AG08396 (cell line): ENCODE measurements around the gene ECPAS.
A peak's percentile ranks its signal among the peaks of the same experiment; 100 is the strongest.
"Not testable (repeated sequence)": the region's sequence is repeated elsewhere in the genome, so short reads cannot be mapped to it uniquely, and the experiment has no call there.

Experiments
- DNase-seq: peaks from one replicate; pipeline ENCODE4 v3.0.0; 2012; ENCODE audit warnings: low spot score, mixed read lengths

Gene ECPAS, protein sequence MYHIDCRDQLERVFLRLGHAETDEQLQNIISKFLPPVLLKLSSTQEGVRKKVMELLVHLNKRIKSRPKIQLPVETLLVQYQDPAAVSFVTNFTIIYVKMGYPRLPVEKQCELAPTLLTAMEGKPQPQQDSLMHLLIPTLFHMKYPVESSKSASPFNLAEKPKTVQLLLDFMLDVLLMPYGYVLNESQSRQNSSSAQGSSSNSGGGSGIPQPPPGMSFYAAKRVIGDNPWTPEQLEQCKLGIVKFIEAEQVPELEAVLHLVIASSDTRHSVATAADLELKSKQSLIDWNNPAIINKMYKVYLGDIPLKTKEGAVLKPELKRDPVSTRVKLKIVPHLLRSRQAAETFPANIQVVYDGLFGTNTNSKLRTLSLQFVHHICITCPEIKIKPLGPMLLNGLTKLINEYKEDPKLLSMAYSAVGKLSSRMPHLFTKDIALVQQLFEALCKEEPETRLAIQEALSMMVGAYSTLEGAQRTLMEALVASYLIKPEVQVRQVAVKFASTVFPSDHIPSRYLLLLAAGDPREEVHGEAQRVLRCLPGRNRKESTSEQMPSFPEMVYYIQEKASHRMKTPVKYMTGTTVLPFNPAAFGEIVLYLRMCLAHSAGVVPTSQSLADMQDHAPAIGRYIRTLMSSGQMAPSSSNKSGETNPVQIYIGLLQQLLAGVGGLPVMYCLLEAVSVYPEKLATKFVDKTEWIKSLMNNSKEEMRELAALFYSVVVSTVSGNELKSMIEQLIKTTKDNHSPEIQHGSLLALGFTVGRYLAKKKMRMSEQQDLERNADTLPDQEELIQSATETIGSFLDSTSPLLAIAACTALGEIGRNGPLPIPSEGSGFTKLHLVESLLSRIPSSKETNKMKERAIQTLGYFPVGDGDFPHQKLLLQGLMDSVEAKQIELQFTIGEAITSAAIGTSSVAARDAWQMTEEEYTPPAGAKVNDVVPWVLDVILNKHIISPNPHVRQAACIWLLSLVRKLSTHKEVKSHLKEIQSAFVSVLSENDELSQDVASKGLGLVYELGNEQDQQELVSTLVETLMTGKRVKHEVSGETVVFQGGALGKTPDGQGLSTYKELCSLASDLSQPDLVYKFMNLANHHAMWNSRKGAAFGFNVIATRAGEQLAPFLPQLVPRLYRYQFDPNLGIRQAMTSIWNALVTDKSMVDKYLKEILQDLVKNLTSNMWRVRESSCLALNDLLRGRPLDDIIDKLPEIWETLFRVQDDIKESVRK (N-terminal part only)

DNA sequence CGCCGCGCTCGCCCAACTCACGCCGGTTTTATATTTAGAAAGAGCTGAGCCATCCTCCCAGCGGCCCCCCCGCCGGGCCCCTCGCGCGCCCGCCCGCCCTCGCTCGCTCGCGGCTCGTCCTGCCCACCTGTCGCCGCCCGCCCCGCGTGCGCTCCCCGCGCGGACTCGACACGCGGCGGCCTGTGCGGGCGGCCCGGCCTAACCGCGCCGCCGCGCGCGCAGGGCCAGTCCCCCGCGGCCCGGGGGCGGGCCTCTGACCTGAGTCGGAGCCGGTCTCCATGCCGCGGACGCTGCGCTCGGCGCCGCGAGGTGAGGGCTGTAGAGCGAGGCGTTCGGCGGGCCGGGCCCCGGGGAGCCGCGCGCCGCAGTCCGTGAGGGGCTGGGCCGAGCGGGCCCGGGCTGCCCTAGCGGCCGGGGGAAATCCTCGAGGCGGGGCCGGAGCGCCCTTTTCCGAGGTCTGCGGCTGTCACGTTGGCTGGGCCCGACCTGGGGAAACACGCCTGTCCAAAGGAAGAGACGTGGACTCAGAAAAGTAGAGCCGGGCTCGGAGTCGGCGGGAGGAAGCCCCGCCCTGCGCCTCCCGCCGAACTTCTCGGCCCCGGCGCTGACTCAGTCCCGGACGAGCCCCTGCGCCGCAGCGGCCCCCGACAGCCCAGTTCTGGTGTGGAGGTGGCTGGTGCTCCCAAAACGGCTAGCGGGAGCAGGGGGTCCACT is at the start of gene ECPAS:
Gene ECPAS (minus strand): TSS at position 526 of the 714 bp plus-strand sequence. CDS start 11,465 bp downstream, outside the sequence.
- DNase-seq = peak; percentile 92

DNA sequence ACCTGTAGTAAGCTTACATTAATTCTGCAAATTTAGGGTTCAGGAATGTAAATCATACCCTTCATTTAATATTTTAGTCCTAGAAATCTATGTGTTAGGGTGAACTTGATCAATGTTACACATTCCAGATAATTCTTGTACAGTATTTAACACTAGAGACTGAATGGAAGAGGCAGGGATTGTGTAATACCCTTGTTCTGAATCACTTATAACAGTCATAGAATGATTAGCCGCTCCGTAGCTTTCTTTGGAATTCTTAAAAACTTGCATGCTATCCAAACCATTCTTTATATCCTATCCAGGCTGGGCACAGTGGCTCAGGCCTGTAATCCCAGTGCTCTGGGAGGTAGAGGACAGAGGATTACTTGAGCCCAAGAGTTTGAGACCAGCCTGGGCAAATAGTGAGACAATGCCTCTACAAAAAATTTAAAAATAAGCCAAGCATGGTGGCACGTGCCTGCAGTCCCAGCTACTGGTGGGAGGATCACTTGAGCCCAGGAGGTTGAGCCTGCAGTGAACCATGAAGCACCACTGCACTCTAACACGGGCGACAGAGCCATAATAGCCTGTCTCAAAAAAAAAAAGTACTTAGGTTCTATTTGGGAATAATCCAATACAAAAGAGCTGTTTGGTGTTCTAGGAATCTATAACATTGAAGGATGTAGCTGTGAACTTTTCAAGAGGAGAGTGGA is 49.1 kb upstream of the ECPAS start:
- DNase-seq = no peak

DNA sequence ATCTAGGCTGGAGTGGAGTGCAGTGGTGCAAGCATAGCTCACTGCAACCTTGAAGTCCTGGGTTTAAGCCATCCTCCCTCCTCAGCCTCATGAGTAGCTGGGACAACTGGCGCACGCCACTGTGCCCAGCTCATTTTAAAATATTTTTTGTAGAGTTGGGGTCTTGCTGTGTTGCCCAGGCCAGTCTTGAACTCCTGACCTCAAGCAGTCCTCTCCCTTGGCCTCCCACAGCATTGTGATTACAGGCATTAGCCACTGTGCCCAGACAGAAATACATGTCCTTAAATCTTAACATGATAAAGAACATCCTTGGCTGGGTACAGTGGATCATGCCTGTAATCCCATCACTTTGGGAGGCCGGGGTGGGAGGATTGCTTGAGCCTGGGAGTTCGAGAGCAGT is 47.5 kb upstream of the ECPAS start:
- no peak for DNase-seq

DNA sequence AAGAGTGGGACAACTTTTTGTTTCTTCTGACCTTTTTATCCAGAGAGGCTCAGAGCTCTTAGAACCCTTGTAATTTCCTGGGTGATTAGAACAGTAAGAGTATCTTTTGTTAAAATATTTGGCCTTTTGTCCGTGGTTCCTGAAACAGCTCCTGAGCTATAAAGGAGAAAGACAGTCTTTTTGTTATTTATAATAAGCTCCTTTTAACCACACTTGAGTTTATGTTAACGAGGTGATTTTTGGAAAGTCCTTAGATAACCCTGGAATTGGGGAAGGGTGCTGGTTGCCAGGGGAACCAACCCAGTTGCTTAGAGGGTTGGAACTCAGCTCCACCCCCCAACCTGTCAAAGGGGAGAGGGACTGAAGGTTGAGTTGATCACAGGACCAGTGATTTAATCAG is 45.6 kb upstream of the ECPAS start:
- DNase-seq = no peak

DNA sequence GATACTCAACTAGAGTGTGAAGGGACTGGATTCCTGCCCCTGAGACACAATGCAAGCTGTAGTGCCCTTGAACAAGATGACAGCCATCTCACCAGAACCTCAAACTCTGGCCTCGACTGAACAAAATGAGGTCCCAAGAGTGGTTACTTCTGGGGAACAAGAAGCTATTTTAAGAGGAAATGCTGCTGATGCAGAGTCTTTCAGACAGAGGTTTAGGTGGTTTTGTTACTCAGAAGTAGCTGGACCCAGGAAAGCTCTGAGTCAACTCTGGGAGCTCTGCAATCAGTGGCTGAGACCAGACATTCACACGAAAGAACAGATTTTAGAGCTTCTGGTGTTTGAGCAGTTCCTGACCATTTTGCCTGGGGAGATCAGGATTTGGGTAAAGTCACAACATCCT is 43.2 kb upstream of the ECPAS start:
- DNase-seq = no peak

DNA sequence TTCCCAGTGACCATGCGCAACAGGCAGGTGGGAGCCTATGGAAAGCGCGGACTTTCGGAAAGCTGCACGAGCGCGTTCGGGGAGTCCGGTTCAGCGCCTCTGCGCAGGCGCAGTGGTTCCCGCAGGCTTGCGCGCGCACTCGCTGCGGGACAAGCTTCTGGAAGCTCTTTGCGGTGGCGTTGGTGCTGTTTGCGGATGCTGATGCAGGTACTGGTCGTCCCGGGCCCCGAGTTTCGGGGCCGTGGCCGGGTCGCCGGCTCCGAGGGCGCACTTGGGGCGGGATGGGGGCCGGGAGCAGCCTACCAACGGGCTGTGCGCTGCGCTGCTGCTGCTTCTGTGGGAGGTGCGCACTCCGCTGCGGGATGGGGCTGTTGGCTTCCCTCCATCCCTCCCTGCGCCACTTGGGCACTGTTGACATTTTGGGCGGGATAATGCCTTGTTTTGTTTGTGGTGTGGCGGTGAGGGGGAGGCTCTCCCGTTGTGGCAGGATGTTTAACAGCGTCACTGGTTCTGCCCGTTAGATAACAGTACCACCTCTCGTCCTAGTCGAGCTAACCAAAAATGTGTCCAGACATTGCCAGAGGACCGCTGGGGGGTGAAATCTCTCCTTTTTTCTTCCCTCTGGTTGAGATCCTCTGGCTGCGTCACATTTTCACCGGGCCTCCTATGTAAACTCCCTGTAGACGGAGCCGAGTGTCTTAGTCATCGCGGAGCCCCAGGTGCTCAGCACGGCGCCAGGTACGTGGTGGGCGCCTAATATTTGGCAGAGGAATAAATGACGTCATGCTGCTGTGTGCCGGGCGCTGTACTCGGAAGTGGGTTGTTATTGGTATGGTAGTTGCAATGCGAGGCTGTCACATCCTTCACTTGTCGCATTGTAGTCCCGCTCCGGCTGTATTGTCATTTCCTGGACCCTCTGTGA is 41.1 kb upstream of the ECPAS start, which contains the start of gene ZNF483:
Gene ZNF483 (plus strand): TSS at position 124 of the 922 bp plus-strand sequence. CDS start 2,217 bp downstream, outside the sequence.
- DNase-seq = peak; percentile 91

DNA sequence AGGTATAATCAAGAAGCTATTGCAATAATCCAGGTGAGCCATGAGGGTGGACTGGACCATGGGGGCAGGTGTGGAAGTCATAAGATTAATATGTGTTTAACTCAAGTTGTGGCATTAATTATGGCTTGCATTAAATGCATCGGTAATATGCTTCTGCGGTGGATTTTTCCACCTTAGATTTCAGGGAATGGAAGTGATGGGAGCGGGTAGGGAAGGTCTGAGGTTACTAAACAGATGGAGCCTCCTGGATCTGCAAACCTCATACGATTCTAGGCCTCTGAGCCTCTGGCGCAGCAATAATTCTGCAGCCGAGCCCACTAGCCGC is 40.5 kb upstream of the ECPAS start:
- no peak for DNase-seq

DNA sequence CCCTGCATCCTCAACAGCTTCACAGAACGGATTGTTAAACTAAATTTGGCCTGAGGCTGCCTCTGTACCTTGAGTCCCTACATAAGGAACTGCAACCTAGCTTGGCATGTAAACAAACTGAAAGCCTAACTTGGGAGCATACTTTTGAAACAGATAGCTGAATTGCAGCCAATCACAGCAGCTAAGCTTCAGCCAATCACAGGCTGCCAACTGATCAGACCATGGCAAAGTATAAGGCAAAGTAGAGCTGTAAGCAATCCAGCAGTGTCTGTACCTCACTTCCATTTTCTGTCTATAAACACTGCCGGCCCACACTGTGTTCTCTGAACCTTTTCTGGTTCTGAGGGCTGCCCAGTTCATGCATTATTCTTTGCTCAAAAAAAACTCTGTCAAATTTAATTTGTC is 31.9 kb upstream of the ECPAS start:
- no peak for DNase-seq

DNA sequence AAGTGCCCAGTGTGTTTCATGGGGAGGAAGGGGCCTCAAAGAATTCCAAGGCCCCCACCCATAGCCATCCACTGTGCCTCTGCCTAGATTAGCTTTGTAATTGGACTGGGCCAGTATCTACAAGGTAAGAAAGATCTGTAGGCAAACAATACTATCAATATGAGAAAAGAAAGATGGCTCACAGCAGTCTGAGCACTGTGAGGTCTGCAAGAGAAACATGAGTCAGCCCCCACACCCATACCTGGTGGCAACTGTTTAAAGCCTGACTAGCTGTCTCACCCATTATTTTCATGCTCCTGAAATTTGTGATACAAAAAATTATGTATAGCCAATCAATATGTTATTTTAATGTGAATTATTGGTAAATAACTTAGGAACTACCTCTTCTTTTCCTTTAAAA is 30.8 kb upstream of the ECPAS start:
- DNase-seq = no peak

DNA sequence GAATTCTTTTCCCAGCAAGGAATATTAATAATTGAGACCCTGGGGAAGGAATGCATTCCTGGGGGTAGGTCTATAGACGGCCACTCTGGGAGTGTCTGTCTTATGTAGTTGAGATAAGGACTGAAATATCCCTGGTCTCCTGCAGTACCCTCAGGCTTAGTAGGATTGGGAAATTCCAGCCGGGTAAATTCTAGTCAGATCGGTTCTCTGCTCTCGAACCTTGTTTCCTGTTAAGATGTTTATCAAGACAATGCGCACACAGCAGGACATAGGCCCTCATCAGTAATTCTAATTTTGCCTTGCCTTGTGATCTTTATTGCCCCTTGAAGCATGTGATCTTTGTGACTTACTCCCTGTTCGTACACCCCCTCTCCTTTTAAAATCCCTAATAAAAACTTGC is 27.4 kb upstream of the ECPAS start:
- DNase-seq = not testable (repeated sequence)

DNA sequence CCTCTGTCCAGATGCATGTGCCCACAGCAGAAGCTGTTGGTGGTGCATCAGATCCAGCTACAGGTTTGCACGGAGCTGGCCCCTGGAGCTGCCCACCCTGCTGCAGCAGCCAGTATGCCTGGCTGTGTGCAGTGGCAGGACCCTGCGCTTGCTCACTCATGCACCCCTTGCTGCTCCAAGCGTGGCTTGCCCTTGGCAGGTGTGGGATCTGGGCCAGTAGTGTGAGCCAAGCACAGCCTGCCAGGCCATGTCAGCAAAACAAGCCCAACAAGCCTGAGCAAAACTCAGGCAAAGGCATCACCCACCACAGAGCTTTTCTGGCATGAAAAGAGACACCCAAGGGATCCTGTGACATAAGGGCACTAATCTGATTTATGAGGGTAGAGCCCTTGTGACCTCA is 18.3 kb upstream of the ECPAS start:
- DNase-seq = no peak

DNA sequence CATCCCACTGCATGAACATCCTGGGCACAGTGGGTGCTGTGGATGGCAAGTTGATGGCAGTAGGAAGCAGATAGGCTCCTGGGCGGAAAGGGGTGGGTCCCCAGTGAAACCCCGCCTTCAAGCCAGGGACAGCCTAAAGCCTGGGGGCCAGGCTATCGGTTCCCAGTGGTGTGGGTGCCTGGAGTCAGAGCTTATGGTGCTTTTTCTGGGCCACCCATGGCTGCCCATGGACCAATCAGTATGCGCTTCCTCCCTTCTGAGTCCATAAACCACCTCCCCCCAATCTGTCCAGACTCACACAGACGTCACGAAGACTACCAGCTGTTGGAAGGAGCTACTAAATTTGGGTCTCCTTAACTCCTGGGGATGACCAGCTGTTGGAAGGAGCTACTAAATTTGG is 17.5 kb upstream of the ECPAS start:
- no peak for DNase-seq

DNA sequence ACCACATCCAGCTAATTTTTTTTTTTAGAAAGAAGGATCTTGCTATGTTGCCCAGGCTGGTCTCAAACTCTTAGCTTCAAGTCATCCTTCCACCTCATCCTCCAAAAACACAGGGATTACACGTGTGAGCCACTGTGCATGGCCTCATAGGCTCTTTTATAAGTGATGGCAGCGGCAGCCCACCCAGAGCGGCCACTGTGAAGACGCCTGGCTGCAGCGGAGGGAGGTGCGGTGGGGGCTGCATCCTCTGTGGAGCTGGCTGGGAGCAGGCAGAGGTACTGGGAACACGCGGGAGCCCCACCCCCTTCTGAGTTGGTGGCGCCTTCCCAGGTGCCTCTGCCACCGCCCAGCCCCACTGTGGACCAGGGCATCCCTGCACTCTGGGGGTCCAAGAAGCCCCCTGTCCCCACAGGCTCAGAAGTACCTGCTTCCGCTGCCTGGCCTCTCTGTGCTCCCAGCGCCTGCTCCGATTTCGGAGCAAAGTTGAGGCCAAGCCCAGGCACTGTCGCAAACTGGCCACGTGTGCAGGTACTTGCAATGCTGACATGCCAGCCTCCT is 16.9 kb upstream of the ECPAS start:
- no peak for DNase-seq

DNA sequence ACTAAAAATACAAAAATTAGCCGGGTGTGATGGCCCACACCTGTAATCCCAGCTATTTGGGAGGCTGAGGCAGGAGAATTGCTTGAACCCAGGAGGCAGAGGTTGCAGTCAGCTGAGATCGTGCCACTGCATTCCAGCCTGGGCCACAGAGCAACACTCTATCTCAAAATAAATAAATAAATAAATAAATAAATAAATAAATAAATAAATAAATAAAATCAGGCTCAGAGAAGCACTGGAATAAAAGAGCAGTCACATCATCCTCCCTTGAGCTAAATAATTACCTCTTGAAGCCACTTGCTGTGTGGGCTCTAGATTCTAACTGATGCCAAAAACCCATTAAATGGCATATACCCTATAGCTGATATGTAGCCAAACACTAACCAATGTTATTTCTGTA is 13.0 kb upstream of the ECPAS start:
- DNase-seq = not testable (repeated sequence)

DNA sequence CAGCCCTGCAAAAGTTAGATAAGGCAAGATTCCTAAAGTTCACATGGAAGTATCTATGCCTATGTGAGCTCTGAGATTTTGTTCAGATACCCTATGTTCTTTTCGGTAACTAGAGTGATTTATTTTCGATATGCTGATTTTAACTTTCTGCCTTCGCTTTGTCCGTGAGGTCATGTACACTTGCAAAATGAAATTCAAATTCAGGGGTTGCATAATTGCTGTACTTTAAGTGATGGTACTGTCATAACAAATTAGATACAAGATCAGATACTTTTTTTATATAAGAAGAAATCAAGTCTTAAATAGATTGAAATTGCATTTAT is 350 bp upstream of the ECPAS start:
- no peak for DNase-seq

DNA sequence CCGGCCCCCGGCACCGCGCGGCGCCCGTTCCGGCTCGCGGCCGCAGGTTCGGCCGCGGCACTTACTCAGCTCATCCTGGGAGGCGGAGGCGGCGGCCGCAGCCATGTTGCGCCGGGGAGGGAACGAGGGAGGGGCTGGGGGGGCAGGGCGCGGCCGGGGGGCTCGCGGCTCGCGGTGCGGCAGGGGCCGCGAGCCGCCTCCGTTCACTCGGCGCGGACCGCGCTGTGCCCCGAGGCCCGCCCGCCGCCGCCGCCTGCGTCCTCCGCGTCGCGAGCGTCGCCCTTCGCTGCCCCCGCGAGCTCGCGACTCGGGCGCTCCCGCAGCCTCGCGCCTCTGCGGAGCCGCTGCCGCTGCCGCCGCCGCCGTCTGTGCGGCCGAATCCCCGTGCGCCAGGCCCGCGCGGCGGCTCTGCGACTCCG is 735 bp downstream of the ECPAS start:
- DNase-seq = peak; percentile 77

DNA sequence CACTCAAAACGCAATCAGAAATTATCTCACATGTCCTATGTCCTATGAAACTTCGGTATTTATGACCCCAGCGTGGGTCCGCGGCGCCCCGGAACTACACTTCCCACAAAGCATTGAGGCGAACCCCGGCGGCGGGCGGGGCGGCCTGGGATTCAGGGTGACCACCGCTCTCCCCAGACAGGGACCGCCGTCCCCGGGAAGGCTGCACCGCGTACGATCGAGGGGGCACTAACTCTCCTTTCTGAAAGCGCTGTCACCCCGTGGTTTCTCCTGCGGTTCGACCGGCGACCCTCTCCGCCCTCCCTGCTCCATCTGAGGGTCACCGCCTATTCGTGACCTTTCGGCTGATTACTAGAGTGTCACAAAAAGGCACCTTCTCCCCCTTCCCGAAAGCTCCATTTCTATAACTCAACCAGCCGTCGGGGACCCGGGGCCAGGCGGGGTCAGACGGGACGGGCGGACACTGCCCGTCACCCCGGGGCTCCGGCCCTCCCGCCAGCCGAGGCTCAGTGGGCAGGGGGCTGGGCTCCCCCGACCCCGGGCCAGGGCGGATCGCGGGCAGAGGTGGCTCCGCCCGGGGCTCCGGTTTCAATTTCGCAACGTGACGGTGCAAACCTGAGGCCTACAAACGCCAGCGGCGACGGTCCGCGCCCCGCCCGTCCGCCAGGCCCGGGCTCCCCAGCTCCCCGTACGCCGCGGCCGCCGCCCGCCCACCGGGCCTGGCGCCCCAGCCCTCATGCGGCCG is 1.3 kb downstream of the ECPAS start:
- DNase-seq = peak; percentile 81

DNA sequence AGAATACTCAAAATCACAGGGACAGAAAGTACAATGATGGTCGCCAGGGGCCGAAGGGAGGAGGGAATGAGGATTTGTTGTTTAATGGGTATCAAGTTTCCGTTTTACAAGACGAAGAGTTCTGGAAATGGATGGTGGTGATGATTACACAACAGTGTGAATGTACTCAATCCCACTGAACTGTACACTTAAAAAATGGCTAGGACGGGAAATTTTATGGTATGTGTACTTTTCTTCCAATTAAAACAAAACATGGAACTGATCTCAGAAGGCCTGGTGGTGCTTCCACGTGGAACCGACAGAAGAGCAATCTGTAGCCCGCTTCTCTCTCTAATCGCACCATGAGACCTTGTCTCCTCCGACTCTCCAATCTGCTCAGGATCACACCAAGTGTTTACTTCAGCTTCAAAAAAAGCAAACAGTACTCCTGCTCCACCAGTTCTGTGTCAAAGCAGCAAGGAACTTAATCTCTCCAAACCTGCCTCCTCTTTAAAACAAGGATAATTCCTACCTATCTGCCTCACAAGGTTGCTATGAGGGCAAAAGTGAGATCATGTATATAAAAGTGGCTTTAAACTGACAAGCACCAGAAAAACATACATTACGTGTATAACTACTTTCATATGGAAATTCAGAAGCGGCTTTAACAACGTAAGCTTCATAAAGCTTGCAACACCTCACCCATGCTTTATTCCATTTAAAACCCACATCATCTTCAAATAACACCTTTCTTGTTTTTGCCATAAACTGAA is 2.1 kb downstream of the ECPAS start:
- no peak for DNase-seq
